Activated naive CD4-positive, alpha-beta T cell treated with anti-CD3 and anti-CD28 coated beads, Interleukin-2, amount 50 U/mL, for 72 hours (primary cell): Measurements from ENCODE around the gene ADGRL1. TPM values are rescaled to one million over a fixed set of nuclear protein-coding genes. Genes with fewer than 3 reads are reported as not detected.
"Not testable (repeated sequence)": the region's sequence is repeated elsewhere in the genome, so short reads cannot be mapped to it uniquely, and the experiment has no call there.

Source experiments
- ATAC-seq, 2 donors: fragments of 150-1000 bp; cut with Tn5 transposase; 2 replicates each; pipeline ENCODE4 v1.10.0; 2021; ENCODE audit warnings: mild to moderate bottlenecking in 2 of 2, moderate library complexity in 2 of 2
- DNase-seq, 2 donors: peaks; one replicate each; pipeline ENCODE4 v3.0.0; 2021 to 2022; ENCODE audit warnings: low spot score in 2 of 2
- H3K27ac Mint-ChIP-seq, 2 donors: one replicate each; pipeline ENCODE4 v1.8.0; 2022; ENCODE audit warnings: mild to moderate bottlenecking in 2 of 2, mixed read lengths in 2 of 2
- H3K36me3 Mint-ChIP-seq, 2 donors: one replicate each; pipeline ENCODE4 v1.8.0; 2022; ENCODE audit warnings: mixed read lengths in 2 of 2
- H3K9me3 Mint-ChIP-seq, 2 donors: one replicate each; pipeline ENCODE4 v1.8.0; 2022; ENCODE audit warnings: mixed read lengths in 2 of 2
- total RNA-seq, 2 donors: library from RNA; stranded (reverse); gene quantifications; one replicate each; pipeline ENCODE4 v1.2.3, GENCODE V29; 2022

Gene ADGRL1
- 10 to 100 TPM in 1 of 2 donors, 1 to 10 TPM in 1; 9.2 to 25.7 TPM for total RNA-seq

- H3K9me3 Mint-ChIP-seq, DNase-seq, H3K36me3 Mint-ChIP-seq: not testable (repeated sequence)
- ATAC-seq: peak in 1 of 2 donors; percentile 16
- H3K27ac Mint-ChIP-seq: peak within 1 kb of the TSS; percentile 75 to 93
These were observed at the start of gene ADGRL1 for GRCh38 chr19:14205452-14206287. TSS of gene ADGRL1 (minus strand) at chr19:14206169. CDS start at chr19:14183602, 22,567 bp downstream.

- not testable (repeated sequence) for H3K36me3 Mint-ChIP-seq, DNase-seq, H3K9me3 Mint-ChIP-seq, ATAC-seq
- H3K27ac Mint-ChIP-seq: peak overlapping the region in 1 of 2 donors; percentile 86
These were observed 49.3 kb upstream of the ADGRL1 start for GRCh38 chr19:14255316-14255715.

DNA sequence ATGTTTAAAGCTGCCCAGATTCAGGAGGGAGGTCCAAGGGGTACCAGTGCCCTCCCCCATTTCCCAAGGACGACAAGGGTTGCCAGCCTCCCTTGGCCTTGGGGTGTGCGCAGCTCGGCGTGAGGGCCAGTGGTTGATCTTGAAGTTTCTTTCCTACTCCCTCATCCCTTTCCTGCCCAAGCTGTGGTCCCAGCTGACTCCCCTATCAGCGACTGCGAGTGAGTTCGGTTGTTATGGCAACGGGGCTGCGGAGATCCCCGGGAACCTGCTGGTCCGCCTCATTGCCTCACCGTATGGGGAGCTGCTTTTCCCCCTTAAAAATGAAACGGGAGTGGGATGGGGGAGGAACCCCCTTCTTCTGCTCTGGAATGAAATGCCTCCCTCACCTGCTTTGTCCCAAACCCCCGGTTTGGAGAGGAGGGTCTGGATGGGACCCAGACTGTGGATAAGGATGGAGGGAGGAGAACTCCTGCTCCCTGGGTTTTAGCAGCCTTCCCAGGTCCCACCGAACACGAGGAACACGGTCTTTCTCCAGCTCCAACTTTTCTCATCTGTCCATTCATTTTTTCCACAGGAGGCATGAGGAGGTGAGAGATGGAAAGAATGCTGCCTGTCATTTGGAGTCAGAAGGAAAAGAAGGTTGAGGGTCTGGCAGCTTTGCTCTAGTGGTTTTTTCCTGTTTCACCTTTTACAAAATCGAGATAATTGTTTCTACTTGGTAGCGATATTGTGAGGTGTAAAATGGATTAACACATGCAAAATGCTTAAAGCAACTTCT is 48.0 kb upstream of the ADGRL1 start:
- H3K27ac Mint-ChIP-seq: not testable (repeated sequence)

DNA sequence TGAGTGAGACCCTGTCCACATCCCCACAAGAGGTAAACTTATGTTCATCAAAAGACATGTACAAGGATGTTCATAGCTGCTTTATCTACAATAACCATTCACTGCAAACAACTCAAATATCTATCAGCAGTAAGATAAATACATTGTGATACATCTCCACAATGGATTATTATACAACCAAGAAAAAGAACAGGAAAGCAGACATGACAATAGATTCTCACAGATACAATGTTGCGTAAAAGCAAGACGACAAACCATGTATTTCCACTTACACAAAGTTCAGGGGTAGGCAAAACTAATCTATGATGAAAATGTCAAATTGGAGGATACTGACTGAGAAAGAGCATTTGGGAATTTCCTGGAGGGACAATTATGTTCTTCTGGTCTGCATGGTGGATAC is 46.2 kb upstream of the ADGRL1 start:
- not testable (repeated sequence) for H3K36me3 Mint-ChIP-seq, ATAC-seq, H3K27ac Mint-ChIP-seq, H3K9me3 Mint-ChIP-seq, DNase-seq

More for the DNA sequence above, 48.0 kb upstream of the ADGRL1 start:
- ATAC-seq, H3K36me3 Mint-ChIP-seq, DNase-seq, H3K9me3 Mint-ChIP-seq: not testable (repeated sequence)

- ATAC-seq (no peak), DNase-seq (no peak)
- H3K9me3 Mint-ChIP-seq: no peaks in the 10 kb centered on the region
- no peaks in the 10 kb centered on the region for H3K36me3 Mint-ChIP-seq
- H3K27ac Mint-ChIP-seq: no peak overlapping the region
These were observed 44.9 kb upstream of the ADGRL1 start for GRCh38 chr19:14250870-14251269.

DNA sequence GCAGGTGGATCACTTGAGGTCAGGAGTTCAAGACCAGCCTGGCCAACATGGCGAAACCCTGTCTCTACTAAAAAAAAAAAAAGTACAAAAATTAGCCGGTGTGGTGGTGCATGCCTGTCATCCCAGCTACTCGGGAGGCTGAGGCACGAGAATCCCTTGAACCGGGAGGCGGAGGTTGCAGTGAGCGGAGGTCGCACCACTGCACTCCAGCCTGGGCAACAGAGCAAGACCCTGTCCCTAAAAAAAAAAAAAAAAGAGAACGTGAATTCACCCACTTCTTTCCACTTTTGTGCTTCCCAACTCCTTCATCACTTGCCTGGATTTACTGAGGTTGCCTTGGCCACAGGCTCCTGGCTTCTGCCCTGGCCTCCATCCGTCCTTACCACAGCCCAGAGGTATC is 44.3 kb upstream of the ADGRL1 start:
- ATAC-seq, H3K27ac Mint-ChIP-seq, H3K9me3 Mint-ChIP-seq, DNase-seq, H3K36me3 Mint-ChIP-seq: not testable (repeated sequence)

DNA sequence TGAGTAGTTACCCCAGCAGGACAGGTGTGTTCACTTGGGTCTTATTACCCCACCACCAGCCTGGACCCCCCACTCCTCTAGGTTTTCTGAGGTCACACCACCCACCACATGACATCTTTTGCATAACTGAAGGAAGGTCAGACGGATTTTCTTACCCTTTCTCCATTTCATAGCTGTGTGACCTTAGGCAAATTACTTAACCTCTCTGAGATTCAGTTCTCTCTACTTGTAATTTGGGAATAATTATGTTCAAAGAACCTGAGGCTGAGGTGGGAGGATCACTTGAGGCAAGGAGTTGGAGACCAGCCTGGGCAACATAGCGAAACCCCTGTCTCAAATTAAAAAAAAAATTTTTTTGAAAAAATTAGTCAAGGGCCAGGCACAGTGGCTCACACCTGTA is 43.9 kb upstream of the ADGRL1 start:
- not testable (repeated sequence) for DNase-seq, ATAC-seq, H3K9me3 Mint-ChIP-seq, H3K36me3 Mint-ChIP-seq
- H3K27ac Mint-ChIP-seq: peak overlapping the region in 1 of 2 donors; percentile 87

DNA sequence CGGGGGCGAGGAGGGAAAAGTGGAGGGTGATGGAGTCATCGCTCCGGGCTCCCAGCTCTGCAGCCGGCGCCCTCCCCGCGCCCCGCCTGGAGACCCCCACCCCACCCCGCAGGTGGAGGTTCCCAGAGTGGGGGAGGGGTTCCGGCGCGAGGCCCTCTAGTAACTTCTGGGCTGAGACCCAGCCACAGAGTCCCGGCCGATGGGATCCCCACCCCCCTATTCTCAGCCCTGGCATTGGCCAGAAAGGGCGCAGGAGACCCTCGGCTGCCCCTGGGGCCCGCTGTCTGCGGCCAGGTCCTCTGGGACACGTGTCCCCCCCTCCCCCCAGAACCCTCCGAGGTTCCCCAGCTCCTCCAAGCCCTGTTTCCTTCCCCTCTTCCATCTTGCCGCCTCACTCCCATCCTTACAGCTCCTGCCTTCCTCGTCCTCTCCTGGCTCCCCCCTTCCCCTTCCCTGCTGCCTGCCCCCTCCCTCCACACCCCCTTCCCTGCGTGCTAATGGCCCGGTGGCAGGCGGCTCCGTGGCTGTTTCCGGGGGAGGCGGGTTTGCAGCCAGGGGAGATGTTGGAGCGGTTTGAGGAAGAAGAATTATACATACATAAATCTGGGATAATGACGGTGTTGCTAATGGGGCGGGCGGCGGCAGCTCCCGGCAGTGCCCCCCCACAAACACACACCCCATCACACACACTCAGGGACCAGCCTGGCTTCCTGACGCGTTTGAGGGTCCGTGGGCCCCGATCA is 43.2 kb upstream of the ADGRL1 start:
- ATAC-seq (peak; percentile 35 to 37), DNase-seq (peak in 1 of 2 donors; percentile 11)
- not testable (repeated sequence) for H3K9me3 Mint-ChIP-seq, H3K36me3 Mint-ChIP-seq
- peak overlapping the region; percentile 50 to 87 for H3K27ac Mint-ChIP-seq

- DNase-seq (peak; percentile 35 to 59), ATAC-seq (peak; percentile 35 to 73)
- Mint-ChIP-seq H3K9me3 (no peaks in the 10 kb centered on the region), H3K36me3 (no peaks in the 10 kb centered on the region), H3K27ac (peak overlapping the region in 1 of 2 donors; percentile 87)
These were observed 42.6 kb upstream of the ADGRL1 start for GRCh38 chr19:14248578-14249011.

- ATAC-seq: peak; percentile 35 to 56
- peak in 1 of 2 donors; percentile 30 for DNase-seq
These were observed 41.8 kb upstream of the ADGRL1 start for GRCh38 chr19:14247548-14248471.

DNA sequence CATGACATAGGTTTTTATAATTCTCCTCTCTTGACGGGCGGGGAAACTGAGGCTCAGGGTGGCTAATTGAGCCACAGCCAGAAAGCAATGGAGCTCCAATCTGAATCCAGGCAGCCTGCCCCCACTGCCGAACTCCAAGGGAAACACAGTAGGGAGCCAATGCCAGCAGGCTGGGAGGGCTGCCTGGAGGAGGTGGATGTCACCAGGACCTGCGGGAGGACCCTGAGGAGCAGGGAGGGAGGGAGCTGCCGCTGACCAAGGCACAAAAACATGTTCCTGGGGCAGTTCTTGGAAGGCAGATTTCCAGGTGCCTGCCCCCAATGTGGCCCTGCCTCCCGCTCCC is 41.2 kb upstream of the ADGRL1 start:
- not testable (repeated sequence) for H3K9me3 Mint-ChIP-seq, DNase-seq, H3K36me3 Mint-ChIP-seq, ATAC-seq
- peak overlapping the region in 1 of 2 donors; percentile 57 for H3K27ac Mint-ChIP-seq

More at GRCh38 chr19:14247548-14248471, 41.8 kb upstream of the ADGRL1 start:
- H3K9me3 Mint-ChIP-seq, H3K36me3 Mint-ChIP-seq: not testable (repeated sequence)
- peak overlapping the region; percentile 87 to 92 for H3K27ac Mint-ChIP-seq

GRCh38 chr19:14244393-14244792 is 38.4 kb upstream of the ADGRL1 start:
- not testable (repeated sequence) for H3K36me3 Mint-ChIP-seq, H3K27ac Mint-ChIP-seq, ATAC-seq, DNase-seq, H3K9me3 Mint-ChIP-seq

GRCh38 chr19:14243718-14244117 is 37.7 kb upstream of the ADGRL1 start:
- H3K9me3 Mint-ChIP-seq, H3K27ac Mint-ChIP-seq, DNase-seq, ATAC-seq, H3K36me3 Mint-ChIP-seq: not testable (repeated sequence)

GRCh38 chr19:14237014-14237941 is 31.3 kb upstream of the ADGRL1 start:
- Mint-ChIP-seq H3K9me3 (peaks cover 0 to 4% of the 10 kb centered on the region in 2 donors), H3K36me3 (no peaks in the 10 kb centered on the region), H3K27ac (no peak overlapping the region)
- DNase-seq (no peak), ATAC-seq (no peak)

DNA sequence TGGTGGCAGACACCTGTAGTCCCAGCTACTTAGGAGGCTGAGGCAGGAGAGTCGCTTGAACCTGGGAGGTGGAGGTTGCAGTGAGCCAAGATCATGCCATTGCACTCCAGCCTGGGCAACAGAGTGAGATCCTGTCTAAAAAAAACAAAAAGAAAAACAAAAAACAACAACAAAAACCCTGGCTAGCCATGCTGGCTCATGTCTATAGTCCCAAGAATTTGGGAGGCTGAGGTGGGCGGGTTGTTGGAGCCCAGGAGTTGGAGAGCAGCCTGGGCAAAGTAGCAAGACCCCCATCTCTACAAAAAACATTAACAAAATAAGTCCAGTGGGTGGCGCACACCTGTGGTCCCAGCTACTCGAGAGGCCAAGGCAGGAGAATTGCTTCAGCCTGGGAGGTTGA is 27.0 kb upstream of the ADGRL1 start:
- not testable (repeated sequence) for H3K27ac Mint-ChIP-seq, ATAC-seq, H3K9me3 Mint-ChIP-seq, H3K36me3 Mint-ChIP-seq, DNase-seq
